Measurements from ENCODE around the gene TRHDE.

GRCh38 chr12:72472350-72472749 is 200.2 kb downstream of the TRHDE start:
- no peak for TF ChIP-seq POLR2A (IDR thresholded peaks at IDR 0.05)
- no peak for TF ChIP-seq CTCF (IDR thresholded peaks at IDR 0.05)
